Stimulated activated CD8-positive, alpha-beta memory T cell treated with anti-CD3 and anti-CD28 coated beads, Interleukin-15, amount 100 ng/mL, for 1 hour (primary cell): Measurements from ENCODE around the gene MGME1.
A peak's percentile ranks its signal among the peaks of the same experiment; 100 is the strongest.

Experiments used
- DNase-seq: peaks from one replicate; pipeline ENCODE4 v3.0.0-alpha.2; 2020; ENCODE audit warnings: low read depth

MGME1 gene, protein sequence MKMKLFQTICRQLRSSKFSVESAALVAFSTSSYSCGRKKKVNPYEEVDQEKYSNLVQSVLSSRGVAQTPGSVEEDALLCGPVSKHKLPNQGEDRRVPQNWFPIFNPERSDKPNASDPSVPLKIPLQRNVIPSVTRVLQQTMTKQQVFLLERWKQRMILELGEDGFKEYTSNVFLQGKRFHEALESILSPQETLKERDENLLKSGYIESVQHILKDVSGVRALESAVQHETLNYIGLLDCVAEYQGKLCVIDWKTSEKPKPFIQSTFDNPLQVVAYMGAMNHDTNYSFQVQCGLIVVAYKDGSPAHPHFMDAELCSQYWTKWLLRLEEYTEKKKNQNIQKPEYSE

GRCh38 chr20:17968366-17969277 is at the start of gene MGME1, which contains the start of gene SNX5:
TSS of gene MGME1 (plus strand) at chr20:17969018. CDS start at chr20:17969860, 842 bp downstream.
TSS of gene SNX5 (minus strand) at chr20:17968794. CDS start at chr20:17968425, 369 bp downstream.
- DNase-seq = peak; percentile 99

DNA sequence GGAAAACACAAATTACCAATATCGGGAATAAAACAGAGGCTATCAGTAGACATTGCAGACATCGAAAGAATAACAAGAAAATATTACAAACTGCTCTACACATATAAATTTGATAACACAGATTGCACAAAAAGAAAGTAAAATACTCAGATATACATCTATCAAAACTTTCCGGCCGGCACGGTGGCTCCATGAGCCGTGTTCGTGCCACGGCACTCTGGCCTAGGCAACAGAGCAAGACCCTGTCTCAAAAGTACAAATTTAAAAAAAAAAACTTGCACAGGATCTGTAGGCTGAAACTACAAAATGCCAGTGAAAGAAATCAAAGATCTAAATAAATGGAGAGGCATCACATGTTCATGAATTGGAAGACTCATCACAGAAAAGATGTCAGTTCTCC is 49.7 kb upstream of the MGME1 start:
- no peak for DNase-seq

- DNase-seq = no peak
These were observed 47.0 kb upstream of the MGME1 start for GRCh38 chr20:17921774-17922173.

- no peak for DNase-seq
These were observed 43.5 kb upstream of the MGME1 start for GRCh38 chr20:17925141-17925939.

- DNase-seq = no peak
These were observed 42.9 kb upstream of the MGME1 start for GRCh38 chr20:17925940-17926300.

- no peak for DNase-seq
These were observed 40.6 kb upstream of the MGME1 start for GRCh38 chr20:17928211-17928611.

- no peak for DNase-seq
These were observed 40.0 kb upstream of the MGME1 start for GRCh38 chr20:17928633-17929311.

DNA sequence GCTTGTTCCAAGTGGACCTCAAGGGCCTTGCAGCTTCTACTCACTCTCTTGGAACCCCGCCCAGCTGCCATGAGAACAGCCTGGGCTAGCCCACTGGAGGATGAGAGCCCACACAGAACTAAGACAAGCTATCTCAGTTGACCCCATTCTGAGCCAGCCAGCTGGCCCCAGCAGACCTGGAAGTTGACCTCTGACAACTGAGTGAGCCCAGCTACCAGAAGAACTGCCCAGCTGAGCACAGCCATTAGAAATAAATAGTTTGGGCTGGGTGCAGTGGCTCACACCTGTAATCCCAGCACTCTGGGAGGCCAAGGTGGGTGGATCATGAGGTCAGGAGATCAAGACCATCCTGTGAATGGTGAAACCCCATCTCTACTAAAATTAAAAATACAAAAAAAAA is 37.3 kb upstream of the MGME1 start:
- DNase-seq = no peak

- DNase-seq = no peak
These were observed 36.4 kb upstream of the MGME1 start for GRCh38 chr20:17932396-17932795.

- DNase-seq = no peak
These were observed 35.7 kb upstream of the MGME1 start for GRCh38 chr20:17933121-17933520.

DNA sequence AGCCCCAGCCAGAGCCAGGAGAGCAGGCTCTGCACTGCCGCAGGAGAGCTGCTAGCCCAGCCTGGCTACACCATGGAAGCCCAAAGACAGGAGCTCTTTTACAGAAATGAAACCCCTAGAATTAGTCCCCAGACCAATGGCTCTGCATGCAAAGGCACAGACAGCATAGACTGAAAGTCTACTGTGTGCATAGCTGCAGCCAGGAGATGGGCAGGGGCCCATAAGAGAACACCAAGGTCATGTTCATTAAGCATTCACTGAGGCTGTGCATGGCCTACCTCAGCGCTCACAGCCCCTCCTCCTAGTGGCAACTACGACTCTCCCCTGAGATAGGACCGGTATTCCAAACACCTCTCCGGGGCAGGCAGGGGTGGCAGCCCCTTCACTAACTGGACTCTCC is 35.1 kb upstream of the MGME1 start:
- DNase-seq = no peak

- DNase-seq = no peak
These were observed 34.5 kb upstream of the MGME1 start for GRCh38 chr20:17934141-17934862.

DNA sequence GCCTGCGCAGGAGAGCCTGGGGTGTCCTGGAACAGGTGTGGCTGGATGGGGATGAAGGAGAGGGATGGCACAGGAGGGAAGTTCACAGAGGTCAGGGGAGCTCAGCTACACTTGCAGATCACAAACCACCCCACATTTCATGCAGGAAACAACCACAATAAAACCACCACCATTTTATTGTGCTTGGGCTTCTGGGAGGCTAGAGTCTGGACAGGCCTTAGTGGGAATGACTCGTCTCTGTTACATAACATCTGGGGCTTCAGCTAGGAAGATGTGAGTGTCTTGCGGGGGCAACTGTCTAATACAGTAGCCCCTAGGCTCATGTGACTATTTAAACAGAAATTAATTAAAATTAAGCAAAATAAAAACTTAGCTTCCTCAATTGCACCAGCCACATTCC is 33.6 kb upstream of the MGME1 start:
- DNase-seq = no peak

DNA sequence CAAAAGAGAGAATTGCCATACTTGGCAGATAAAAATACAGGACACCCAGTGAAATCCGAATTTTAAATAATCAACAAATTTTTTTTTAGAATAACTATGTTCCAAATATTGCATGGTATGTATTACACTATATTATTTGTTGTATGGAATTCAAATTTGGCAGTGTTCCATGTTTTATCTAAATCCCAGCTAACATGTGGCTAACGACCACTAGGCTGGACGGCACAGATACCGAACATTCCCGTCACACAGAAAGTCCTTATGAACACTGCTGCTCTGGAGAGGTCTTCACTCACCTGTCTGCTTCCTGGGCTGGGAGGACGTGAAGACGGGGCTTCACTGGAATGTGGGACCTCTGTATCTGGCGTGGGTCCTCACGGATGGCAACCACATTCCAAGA is 33.1 kb upstream of the MGME1 start:
- DNase-seq = no peak

GRCh38 chr20:17936286-17936760 is 32.5 kb upstream of the MGME1 start:
- DNase-seq = no peak

DNA sequence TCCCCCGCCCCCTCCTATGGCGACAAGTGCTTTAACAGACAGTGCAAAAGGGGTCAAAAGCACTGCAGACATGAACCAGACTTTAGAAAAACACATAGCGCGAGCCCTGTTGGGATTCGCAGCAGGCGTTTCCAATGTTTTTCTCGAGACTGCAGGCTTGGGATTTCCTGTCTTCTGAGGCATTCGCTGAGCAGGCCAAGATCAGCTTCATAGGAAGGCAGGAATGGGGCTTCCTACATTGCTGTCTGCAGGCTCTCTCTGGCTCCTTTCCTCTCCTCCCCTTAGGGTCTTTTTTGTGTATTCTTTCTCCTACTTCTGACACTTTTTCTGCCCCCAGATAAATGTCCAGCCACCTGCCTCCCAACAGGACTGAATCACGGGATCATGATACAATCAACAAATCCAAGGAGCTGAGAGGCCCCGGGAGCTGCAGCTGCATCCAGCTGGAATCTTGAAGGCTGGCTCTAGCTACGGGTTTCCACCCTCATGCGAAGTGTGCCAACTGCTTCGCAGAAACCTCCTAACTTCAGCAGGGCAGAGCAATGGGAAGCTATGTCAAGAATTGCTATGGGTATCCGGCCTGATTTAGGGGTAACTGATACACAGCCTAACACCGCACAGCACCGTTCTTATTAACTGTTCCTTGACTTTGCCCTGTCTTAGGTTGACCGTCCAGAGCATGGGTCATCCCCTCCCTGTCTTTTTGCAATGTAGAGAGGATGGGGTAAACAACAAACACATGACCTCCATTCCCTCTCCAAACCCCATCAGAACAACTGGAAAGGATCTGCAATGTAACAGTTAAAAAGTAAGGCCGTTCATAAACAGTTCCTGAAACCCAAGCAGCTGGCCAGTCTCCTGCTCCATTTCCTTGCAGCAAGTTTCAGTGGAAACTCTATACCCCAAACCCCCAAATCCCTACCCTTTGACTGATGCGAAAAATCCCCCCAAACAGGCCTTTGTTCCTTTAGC is 31.8 kb upstream of the MGME1 start:
- no peak for DNase-seq

DNA sequence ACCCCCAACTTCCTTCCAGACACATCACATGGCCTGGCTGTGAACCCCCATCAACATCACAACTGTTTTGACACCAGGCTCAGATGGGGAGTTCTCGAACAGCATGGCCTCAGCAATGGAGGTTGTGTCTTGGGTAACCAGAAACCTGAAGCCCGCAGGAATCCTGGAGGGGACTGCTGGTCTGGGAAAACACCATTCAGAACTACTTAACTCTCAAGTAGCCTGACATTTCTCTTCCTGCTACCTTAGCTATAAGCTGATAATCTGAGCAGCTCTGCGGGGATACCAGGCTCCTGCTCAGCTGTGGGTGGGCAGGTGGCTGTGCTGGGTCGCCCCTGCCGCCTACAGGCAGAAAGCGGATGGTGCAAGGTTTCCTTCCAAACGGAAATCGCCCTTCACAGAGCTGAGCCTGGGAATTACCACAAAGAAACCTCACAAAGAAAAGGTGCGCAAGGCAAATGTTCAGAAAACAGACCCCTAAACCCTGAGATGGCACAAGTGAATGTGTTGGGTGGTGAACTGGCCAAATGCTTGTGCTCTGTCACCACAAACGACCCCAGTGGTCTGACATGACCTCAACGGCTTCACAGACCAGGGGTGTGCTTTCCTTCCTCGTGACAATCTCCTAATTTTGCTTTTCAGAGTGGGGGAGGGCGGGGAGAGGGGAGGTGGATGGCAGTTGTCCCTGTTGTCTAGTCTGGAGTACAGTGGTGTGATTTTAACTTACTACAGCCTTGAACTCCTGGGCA is 29.8 kb upstream of the MGME1 start:
- peak; percentile 24 for DNase-seq

- no peak for DNase-seq
These were observed 29.1 kb upstream of the MGME1 start for GRCh38 chr20:17939622-17940223.
